ENCODE measurements around the gene RBM33.

RBM33 gene

DNA sequence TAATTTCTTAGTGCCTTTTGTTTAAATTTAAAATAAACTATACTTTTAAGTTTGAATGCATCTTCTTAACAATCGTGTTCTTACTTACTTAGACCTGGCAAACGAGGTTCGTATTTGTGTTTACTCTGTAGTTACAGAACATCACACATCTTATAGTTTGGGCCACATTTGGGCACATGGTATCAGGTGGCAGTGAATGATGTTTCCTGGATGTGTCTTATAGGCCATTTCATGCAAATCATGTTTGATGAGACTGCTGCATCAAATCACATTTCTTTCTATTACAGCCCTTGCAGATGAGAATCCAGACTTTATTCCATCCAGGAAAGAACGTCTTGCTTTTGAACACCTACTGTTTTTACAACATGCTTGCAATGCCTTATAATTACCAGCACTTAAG, 78.5 kb downstream of the RBM33 start:
- Histone ChIP-seq H3K79me1 (replicated peaks; ENCODE audit: low read length, poor library complexity, severe bottlenecking) (peaks cover 20% of the 10 kb centered on the region), H3K4me2 (ENCODE audit: low read length, poor library complexity, severe bottlenecking) (no peak overlapping the region), H2BK12ac (ENCODE audit: low read length in 2 of 2) (no peak overlapping the region), H2AK5ac (ENCODE audit: low read length, severe bottlenecking) (no peak overlapping the region), H3K27ac (ENCODE audit: low read length, poor library complexity, severe bottlenecking) (no peak overlapping the region), H3K36me3 (ENCODE audit: control insufficient read depth in 1 of 2, insufficient read depth in 2 of 2, low read depth in 1 of 2, low read length in 2 of 2) (peaks cover 7 to 49% of the 10 kb centered on the region in 2 experiments), H2BK5ac (ENCODE audit: low read depth, low read length, poor library complexity, severe bottlenecking) (no peak overlapping the region), H3K9me3 (ENCODE audit: control insufficient read depth, low read length) (no peaks in the 10 kb centered on the region), H4K8ac (ENCODE audit: low read length) (no peak overlapping the region), H4K91ac (ENCODE audit: low read length) (no peak overlapping the region), H3K23ac (ENCODE audit: low read length in 2 of 2) (no peak overlapping the region), H3K27me3 (ENCODE audit: control insufficient read depth in 1 of 2, insufficient read depth in 1 of 2, low read length in 2 of 2) (no peaks in the 10 kb centered on the region), H3K4me3 (ENCODE audit: insufficient read depth in 1 of 2, low read depth in 1 of 2, low read length in 2 of 2) (no peak overlapping the region), H2BK120ac (ENCODE audit: low read depth, low read length) (no peak overlapping the region), H3K4me1 (ENCODE audit: control insufficient read depth, insufficient read depth, low read depth, low read length) (no peaks in the 10 kb centered on the region), H3K18ac (ENCODE audit: low read depth in 1 of 2, low read length in 2 of 2) (no peak overlapping the region), H2BK15ac (ENCODE audit: low read depth, poor library complexity, severe bottlenecking) (no peak overlapping the region), H3K14ac (ENCODE audit: low read length in 2 of 2) (no peak overlapping the region), H3K4ac (ENCODE audit: low read depth in 1 of 2, low read length in 2 of 2) (no peak overlapping the region), H3K9ac (ENCODE audit: low read length) (no peak overlapping the region), H2AFZ (ENCODE audit: low read depth, low read length) (no peak overlapping the region)
- WGBS = no CpG with 5 or more reads among the region's 4 CpGs
- no peak for DNase-seq

DNA sequence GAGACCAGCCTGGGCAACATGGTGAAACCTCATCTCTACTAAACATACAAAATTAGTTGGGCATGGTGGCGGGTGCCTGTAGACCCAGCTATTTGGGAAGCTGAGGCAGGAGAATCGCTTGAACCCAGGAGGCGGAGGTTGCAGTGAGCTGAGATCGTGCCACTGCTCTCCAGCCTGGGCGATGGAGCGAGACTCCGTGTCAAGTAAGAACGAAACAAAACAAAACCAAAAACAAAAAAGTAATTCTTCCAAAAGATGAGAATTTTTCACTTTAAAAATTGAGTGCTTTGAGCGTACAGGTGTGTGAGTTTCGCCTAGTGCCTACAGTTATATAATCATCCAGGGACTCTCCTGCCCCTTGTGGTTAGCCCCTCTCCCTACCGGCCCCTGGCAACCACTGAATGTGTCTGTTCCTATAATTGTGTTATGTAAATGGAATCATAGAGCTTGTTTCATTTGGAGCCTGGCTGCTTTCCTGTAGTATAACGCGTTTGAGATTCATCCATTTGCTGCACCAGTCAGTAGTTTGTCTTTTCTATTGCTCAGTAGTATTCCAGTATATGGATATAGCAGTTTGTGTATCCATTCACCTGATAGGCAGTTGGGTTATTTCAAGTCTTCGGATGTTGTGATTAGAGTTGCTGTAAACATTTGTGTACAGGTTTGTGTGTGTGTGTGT, 80.0 kb downstream of the RBM33 start:
- Histone ChIP-seq H2BK120ac (ENCODE audit: low read depth, low read length) (no peak overlapping the region), H2BK15ac (ENCODE audit: low read depth, poor library complexity, severe bottlenecking) (no peak overlapping the region), H3K79me1 (replicated peaks; ENCODE audit: low read length, poor library complexity, severe bottlenecking) (peaks cover 22% of the 10 kb centered on the region), H3K27me3 (ENCODE audit: control insufficient read depth in 1 of 2, insufficient read depth in 1 of 2, low read length in 2 of 2) (no peaks in the 10 kb centered on the region), H3K4ac (ENCODE audit: low read depth in 1 of 2, low read length in 2 of 2) (no peak overlapping the region), H3K9ac (ENCODE audit: low read length) (no peak overlapping the region), H3K4me3 (ENCODE audit: insufficient read depth in 1 of 2, low read depth in 1 of 2, low read length in 2 of 2) (no peak overlapping the region), H3K14ac (ENCODE audit: low read length in 2 of 2) (no peak overlapping the region), H3K27ac (ENCODE audit: low read length, poor library complexity, severe bottlenecking) (no peak overlapping the region), H4K91ac (ENCODE audit: low read length) (no peak overlapping the region), H3K36me3 (ENCODE audit: control insufficient read depth in 1 of 2, insufficient read depth in 2 of 2, low read depth in 1 of 2, low read length in 2 of 2) (peaks cover 14 to 54% of the 10 kb centered on the region in 2 experiments), H3K9me3 (ENCODE audit: control insufficient read depth, low read length) (no peaks in the 10 kb centered on the region), H3K4me2 (ENCODE audit: low read length, poor library complexity, severe bottlenecking) (no peak overlapping the region), H2AK5ac (ENCODE audit: low read length, severe bottlenecking) (no peak overlapping the region), H2BK5ac (ENCODE audit: low read depth, low read length, poor library complexity, severe bottlenecking) (no peak overlapping the region), H2AFZ (ENCODE audit: low read depth, low read length) (no peak overlapping the region), H3K18ac (ENCODE audit: low read depth in 1 of 2, low read length in 2 of 2) (no peak overlapping the region), H4K8ac (ENCODE audit: low read length) (no peak overlapping the region), H3K4me1 (ENCODE audit: control insufficient read depth, insufficient read depth, low read depth, low read length) (peaks cover 3% of the 10 kb centered on the region), H2BK12ac (ENCODE audit: low read length in 2 of 2) (no peak overlapping the region), H3K23ac (ENCODE audit: low read length in 2 of 2) (no peak overlapping the region)
- 96% methylated on average over 7 of the region's 14 CpGs for WGBS
- no peak for DNase-seq

- DNase-seq = no peak
- H3K27ac ChIP-seq (ENCODE audit: low read length, poor library complexity, severe bottlenecking) = no peak overlapping the region
- no peak overlapping the region for H2BK15ac ChIP-seq (ENCODE audit: low read depth, poor library complexity, severe bottlenecking)
- H2BK12ac ChIP-seq (ENCODE audit: low read length in 2 of 2) = no peak overlapping the region
- H3K9me3 ChIP-seq (ENCODE audit: control insufficient read depth, low read length) = no peaks in the 10 kb centered on the region
- peaks cover 27% of the 10 kb centered on the region for H3K79me1 ChIP-seq (replicated peaks; ENCODE audit: low read length, poor library complexity, severe bottlenecking)
- no peak overlapping the region for H3K18ac ChIP-seq (ENCODE audit: low read depth in 1 of 2, low read length in 2 of 2)
- H2BK5ac ChIP-seq (ENCODE audit: low read depth, low read length, poor library complexity, severe bottlenecking) = no peak overlapping the region
- no peak overlapping the region for H4K91ac ChIP-seq (ENCODE audit: low read length)
- no peak overlapping the region for H3K23ac ChIP-seq (ENCODE audit: low read length in 2 of 2)
- no peak overlapping the region for H3K9ac ChIP-seq (ENCODE audit: low read length)
- no peak overlapping the region for H3K4ac ChIP-seq (ENCODE audit: low read depth in 1 of 2, low read length in 2 of 2)
- H3K14ac ChIP-seq (ENCODE audit: low read length in 2 of 2) = no peak overlapping the region
- peaks cover 5% of the 10 kb centered on the region for H3K4me1 ChIP-seq (ENCODE audit: control insufficient read depth, insufficient read depth, low read depth, low read length)
- H3K36me3 ChIP-seq (ENCODE audit: control insufficient read depth in 1 of 2, insufficient read depth in 2 of 2, low read depth in 1 of 2, low read length in 2 of 2) = peaks cover 14 to 50% of the 10 kb centered on the region in 2 experiments
- no peak overlapping the region for H3K4me3 ChIP-seq (ENCODE audit: insufficient read depth in 1 of 2, low read depth in 1 of 2, low read length in 2 of 2)
- H2AFZ ChIP-seq (ENCODE audit: low read depth, low read length) = no peak overlapping the region
- H2BK120ac ChIP-seq (ENCODE audit: low read depth, low read length) = no peak overlapping the region
- H3K27me3 ChIP-seq (ENCODE audit: control insufficient read depth in 1 of 2, insufficient read depth in 1 of 2, low read length in 2 of 2) = no peaks in the 10 kb centered on the region
- no peak overlapping the region for H4K8ac ChIP-seq (ENCODE audit: low read length)
- 100% methylated on average over 1 of the region's 2 CpGs for WGBS
- no peak overlapping the region for H2AK5ac ChIP-seq (ENCODE audit: low read length, severe bottlenecking)
- no peak overlapping the region for H3K4me2 ChIP-seq (ENCODE audit: low read length, poor library complexity, severe bottlenecking)
Measured at GRCh38 chr7:155725006-155725355, 80.5 kb downstream of the RBM33 start.

DNA sequence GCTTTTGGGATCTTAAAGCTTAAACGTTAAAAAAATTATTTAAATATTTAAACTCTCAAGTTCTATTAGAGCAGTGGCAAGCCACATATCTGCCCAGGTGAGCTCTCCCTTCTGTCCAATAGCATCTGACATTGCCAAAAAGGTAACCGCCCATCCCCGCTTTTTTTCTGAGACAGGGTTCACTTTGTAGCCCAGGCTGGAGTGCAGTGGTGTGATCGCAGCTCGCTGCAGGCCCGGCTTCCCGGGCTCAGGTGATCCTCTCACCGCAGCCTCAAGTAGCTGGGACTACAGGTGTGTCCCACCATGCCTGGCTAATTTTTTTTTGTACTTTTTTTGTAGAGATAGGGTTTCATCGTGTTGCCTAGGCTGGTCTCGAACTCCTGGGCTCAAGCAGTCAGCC, 83.2 kb downstream of the RBM33 start:
- Histone ChIP-seq H2AK5ac (ENCODE audit: low read length, severe bottlenecking) (no peak overlapping the region), H3K4me3 (ENCODE audit: insufficient read depth in 1 of 2, low read depth in 1 of 2, low read length in 2 of 2) (no peak overlapping the region), H2BK120ac (ENCODE audit: low read depth, low read length) (no peak overlapping the region), H2BK15ac (ENCODE audit: low read depth, poor library complexity, severe bottlenecking) (no peak overlapping the region), H3K27me3 (ENCODE audit: control insufficient read depth in 1 of 2, insufficient read depth in 1 of 2, low read length in 2 of 2) (no peaks in the 10 kb centered on the region), H3K27ac (ENCODE audit: low read length, poor library complexity, severe bottlenecking) (no peak overlapping the region), H2AFZ (ENCODE audit: low read depth, low read length) (no peak overlapping the region), H2BK5ac (ENCODE audit: low read depth, low read length, poor library complexity, severe bottlenecking) (no peak overlapping the region), H3K4ac (ENCODE audit: low read depth in 1 of 2, low read length in 2 of 2) (no peak overlapping the region), H3K79me1 (replicated peaks; ENCODE audit: low read length, poor library complexity, severe bottlenecking) (peaks cover 32% of the 10 kb centered on the region), H4K91ac (ENCODE audit: low read length) (no peak overlapping the region), H4K8ac (ENCODE audit: low read length) (no peak overlapping the region), H3K23ac (ENCODE audit: low read length in 2 of 2) (no peak overlapping the region), H3K36me3 (ENCODE audit: control insufficient read depth in 1 of 2, insufficient read depth in 2 of 2, low read depth in 1 of 2, low read length in 2 of 2) (peaks cover 24 to 57% of the 10 kb centered on the region in 2 experiments), H3K9me3 (ENCODE audit: control insufficient read depth, low read length) (no peaks in the 10 kb centered on the region), H2BK12ac (ENCODE audit: low read length in 2 of 2) (no peak overlapping the region), H3K9ac (ENCODE audit: low read length) (no peak overlapping the region), H3K4me1 (ENCODE audit: control insufficient read depth, insufficient read depth, low read depth, low read length) (peaks cover 7% of the 10 kb centered on the region), H3K18ac (ENCODE audit: low read depth in 1 of 2, low read length in 2 of 2) (no peak overlapping the region), H3K4me2 (ENCODE audit: low read length, poor library complexity, severe bottlenecking) (no peak overlapping the region), H3K14ac (ENCODE audit: low read length in 2 of 2) (no peak overlapping the region)
- 95% methylated on average over 10 of the region's 10 CpGs for WGBS
- no peak for DNase-seq
